ENCODE measurements around the gene SSTR4. TPM values are rescaled to one million over a fixed set of nuclear protein-coding genes. Genes with fewer than 3 reads are reported as not detected.

The SSTR4 gene
- total RNA-seq, 1 donor from 2014 or later = not detected

GRCh38 chr20:23050076-23050838, 15.1 kb downstream of the SSTR4 start:
- peak; percentile 41 for DNase-seq
- Mint-ChIP-seq H3K36me3 (ENCODE audit: unreplicated experiment) (peaks cover 5% of the 10 kb centered on the region), H3K4me1 (ENCODE audit: low read depth, unreplicated experiment) (no peaks in the 10 kb centered on the region)

GRCh38 chr20:23050847-23051627, 15.9 kb downstream of the SSTR4 start:
- peak; percentile 82 for TF ChIP-seq CTCF (IDR thresholded peaks at IDR 0.05; ENCODE audit: partially characterized antibody, unreplicated experiment)
- H3K9me3 Mint-ChIP-seq (ENCODE audit: unreplicated experiment) = peaks cover 7% of the 10 kb centered on the region
- peak overlapping the region; percentile 83 for H3K4me3 Mint-ChIP-seq (ENCODE audit: unreplicated experiment)
- no peak overlapping the region for H3K27ac Mint-ChIP-seq (ENCODE audit: unreplicated experiment)
- peak; percentile 81 for DNase-seq
- H3K4me1 Mint-ChIP-seq (ENCODE audit: low read depth, unreplicated experiment) = no peaks in the 10 kb centered on the region
- peaks cover 20% of the 10 kb centered on the region for H3K27me3 Mint-ChIP-seq (ENCODE audit: unreplicated experiment)
- H3K36me3 Mint-ChIP-seq (ENCODE audit: unreplicated experiment) = peaks cover 5% of the 10 kb centered on the region

More at GRCh38 chr20:23050076-23050838, 15.1 kb downstream of the SSTR4 start:
- Mint-ChIP-seq H3K4me3 (ENCODE audit: unreplicated experiment) (peak overlapping the region; percentile 83), H3K9me3 (ENCODE audit: unreplicated experiment) (peaks cover 7% of the 10 kb centered on the region), H3K27ac (ENCODE audit: unreplicated experiment) (no peak overlapping the region), H3K27me3 (ENCODE audit: unreplicated experiment) (peaks cover 19% of the 10 kb centered on the region)
- no peak for TF ChIP-seq CTCF (IDR thresholded peaks at IDR 0.05; ENCODE audit: partially characterized antibody, unreplicated experiment)

- no peak for DNase-seq
- peaks cover 3% of the 10 kb centered on the region for H3K9me3 Mint-ChIP-seq (ENCODE audit: unreplicated experiment)
- H3K4me1 Mint-ChIP-seq (ENCODE audit: low read depth, unreplicated experiment) = no peaks in the 10 kb centered on the region
- TF ChIP-seq CTCF (IDR thresholded peaks at IDR 0.05; ENCODE audit: partially characterized antibody, unreplicated experiment) = no peak
- H3K27me3 Mint-ChIP-seq (ENCODE audit: unreplicated experiment) = peaks cover 12% of the 10 kb centered on the region
- no peaks in the 10 kb centered on the region for H3K36me3 Mint-ChIP-seq (ENCODE audit: unreplicated experiment)
- H3K4me3 Mint-ChIP-seq (ENCODE audit: unreplicated experiment) = no peak overlapping the region
- H3K27ac Mint-ChIP-seq (ENCODE audit: unreplicated experiment) = no peak overlapping the region
Measured at GRCh38 chr20:23052904-23053303, 17.8 kb downstream of the SSTR4 start.

- no peaks in the 10 kb centered on the region for H3K36me3 Mint-ChIP-seq (ENCODE audit: unreplicated experiment)
- TF ChIP-seq CTCF (IDR thresholded peaks at IDR 0.05; ENCODE audit: partially characterized antibody, unreplicated experiment) = no peak
- DNase-seq = no peak
- H3K27ac Mint-ChIP-seq (ENCODE audit: unreplicated experiment) = no peak overlapping the region
- H3K4me1 Mint-ChIP-seq (ENCODE audit: low read depth, unreplicated experiment) = peaks cover 4% of the 10 kb centered on the region
- no peak overlapping the region for H3K4me3 Mint-ChIP-seq (ENCODE audit: unreplicated experiment)
- H3K27me3 Mint-ChIP-seq (ENCODE audit: unreplicated experiment) = peaks cover 1% of the 10 kb centered on the region
- no peaks in the 10 kb centered on the region for H3K9me3 Mint-ChIP-seq (ENCODE audit: unreplicated experiment)
Measured at GRCh38 chr20:23058240-23058639, 23.1 kb downstream of the SSTR4 start.

GRCh38 chr20:23059001-23059400, 23.9 kb downstream of the SSTR4 start:
- peaks cover 1% of the 10 kb centered on the region for H3K27me3 Mint-ChIP-seq (ENCODE audit: unreplicated experiment)
- no peaks in the 10 kb centered on the region for H3K9me3 Mint-ChIP-seq (ENCODE audit: unreplicated experiment)
- H3K36me3 Mint-ChIP-seq (ENCODE audit: unreplicated experiment) = no peaks in the 10 kb centered on the region
- DNase-seq = no peak
- H3K4me1 Mint-ChIP-seq (ENCODE audit: low read depth, unreplicated experiment) = peaks cover 4% of the 10 kb centered on the region
- H3K27ac Mint-ChIP-seq (ENCODE audit: unreplicated experiment) = no peak overlapping the region
- TF ChIP-seq CTCF (IDR thresholded peaks at IDR 0.05; ENCODE audit: partially characterized antibody, unreplicated experiment) = no peak
- H3K4me3 Mint-ChIP-seq (ENCODE audit: unreplicated experiment) = no peak overlapping the region

Data from glutamatergic neuron (in vitro differentiated cells).